SK-N-SH treated with all-trans-retinoic acid at 6 μM for 48 hours (cell line): ENCODE measurements around the gene ECI1.

ENCODE experiments used
- ATAC-seq: fragments of 200-7000 bp; cut with Tn5 transposase; 3 replicates; pipeline ENCODE4 v1.9.1; 2020; ENCODE audit warnings: mild to moderate bottlenecking, moderate library complexity
- ARNTL ChIP-seq: fragments of 450-650 bp; formaldehyde crosslinking; IDR thresholded peaks from 2 replicates; pipeline ENCODE4 v1.5.0; 2020; ENCODE audit warnings: low read depth, mild to moderate bottlenecking, moderate library complexity, borderline replicate concordance
- BACH2 ChIP-seq: fragments of 250-450 bp; sonication (Bioruptor Pico); IDR thresholded peaks from 2 replicates; pipeline ENCODE4 v1.9.0; 2021; ENCODE audit warnings: mild to moderate bottlenecking, borderline replicate concordance
- ESRRG ChIP-seq: fragments of 250-450 bp; sonication (Bioruptor Pico); IDR thresholded peaks from 2 replicates; pipeline ENCODE4 v1.6.1; 2021; ENCODE audit warnings: mild to moderate bottlenecking
- GLIS3 ChIP-seq: fragments of 250-450 bp; sonication (Bioruptor Pico); IDR thresholded peaks from 2 replicates; pipeline ENCODE4 v1.5.0; 2020; ENCODE audit warnings: mild to moderate bottlenecking, moderate library complexity
- ISL1 ChIP-seq: fragments of 250-450 bp; sonication (Bioruptor Pico); IDR thresholded peaks from 2 replicates; pipeline ENCODE4 v2.1.2; 2022; ENCODE audit warnings: mild to moderate bottlenecking, moderate library complexity
- OSR1 ChIP-seq: fragments of 250-450 bp; sonication (Bioruptor Pico); IDR thresholded peaks from 2 replicates; pipeline ENCODE4 v1.8.0; 2022; ENCODE audit warnings: moderate library complexity, mild to moderate bottlenecking, inconsistent platforms
- PPARA ChIP-seq: fragments of 250-450 bp; sonication (Bioruptor Pico); IDR thresholded peaks from 2 replicates; pipeline ENCODE4 v1.5.0; 2020; ENCODE audit warnings: mild to moderate bottlenecking, borderline replicate concordance
- RARB ChIP-seq: fragments of 250-450 bp; sonication (Bioruptor Pico); IDR thresholded peaks from 2 replicates; pipeline ENCODE4 v1.8.0; 2021; ENCODE audit warnings: mild to moderate bottlenecking, moderate library complexity
- SNAI2 ChIP-seq: fragments of 250-450 bp; sonication (Bioruptor Pico); IDR thresholded peaks from 2 replicates; pipeline ENCODE4 v1.5.0; 2020; ENCODE audit warnings: mild to moderate bottlenecking, moderate library complexity
- TCF4 ChIP-seq: fragments of 250-450 bp; sonication (Bioruptor Pico); IDR thresholded peaks from 2 replicates; pipeline ENCODE4 v1.8.0; 2021; ENCODE audit warnings: mild to moderate bottlenecking, moderate library complexity, borderline replicate concordance
- ZC3H10 ChIP-seq: fragments of 250-450 bp; sonication (Bioruptor Pico); IDR thresholded peaks from 2 replicates; pipeline ENCODE4 v1.5.1; 2021; ENCODE audit warnings: mild to moderate bottlenecking, moderate library complexity
- ZFP3 ChIP-seq: fragments of 250-450 bp; sonication (Bioruptor Pico); IDR thresholded peaks from 2 replicates; pipeline ENCODE4 v1.5.0; 2020; ENCODE audit warnings: mild to moderate bottlenecking, moderate library complexity
- ZFP30 ChIP-seq: fragments of 450-650 bp; formaldehyde crosslinking; IDR thresholded peaks from 2 replicates; pipeline ENCODE4 v1.5.0; 2022; ENCODE audit warnings: mild to moderate bottlenecking, moderate library complexity
- ZNF565 ChIP-seq: fragments of 450-650 bp; formaldehyde crosslinking; conservative IDR thresholded peaks from 2 replicates; pipeline ENCODE4 v1.5.0; 2020; ENCODE audit warnings: low read depth, mild to moderate bottlenecking, moderate library complexity
- ZNF70 ChIP-seq: fragments of 450-650 bp; formaldehyde crosslinking; IDR thresholded peaks from 2 replicates; pipeline ENCODE4 v1.5.0; 2020; ENCODE audit warnings: mild to moderate bottlenecking, moderate library complexity
- ZNF8 ChIP-seq: fragments of 450-650 bp; formaldehyde crosslinking; IDR thresholded peaks from 2 replicates; pipeline ENCODE4 v1.5.0; 2020; ENCODE audit warnings: mild to moderate bottlenecking, moderate library complexity
- TF ChIP-seq, protein P1 (sequence below): fragments of 250-450 bp; sonication (Bioruptor Pico); IDR thresholded peaks from 2 replicates; pipeline ENCODE4 v1.5.1; 2020; ENCODE audit warnings: low read depth, mild to moderate bottlenecking, moderate library complexity
- TF ChIP-seq, protein P2 (sequence below): fragments of 250-450 bp; sonication (Bioruptor Pico); IDR thresholded peaks from 2 replicates; pipeline ENCODE4 v1.5.0; 2020; ENCODE audit warnings: mild to moderate bottlenecking, moderate library complexity
- TF ChIP-seq, protein P3 (sequence below): fragments of 250-450 bp; sonication (Bioruptor Pico); IDR thresholded peaks from 2 replicates; pipeline ENCODE4 v1.5.1; 2021; ENCODE audit warnings: mild to moderate bottlenecking, moderate library complexity
- TF ChIP-seq, protein P4 (sequence below): fragments of 250-450 bp; sonication (Bioruptor Pico); IDR thresholded peaks from 2 replicates; pipeline ENCODE4 v1.8.0; 2020; ENCODE audit warnings: mild to moderate bottlenecking, moderate library complexity, borderline replicate concordance

The ECI1 gene

GRCh38 chr16:2238150-2238837 lies 13.1 kb downstream of the ECI1 start:
- no peak for ATAC-seq
- TF ChIP-seq, protein P1, sequence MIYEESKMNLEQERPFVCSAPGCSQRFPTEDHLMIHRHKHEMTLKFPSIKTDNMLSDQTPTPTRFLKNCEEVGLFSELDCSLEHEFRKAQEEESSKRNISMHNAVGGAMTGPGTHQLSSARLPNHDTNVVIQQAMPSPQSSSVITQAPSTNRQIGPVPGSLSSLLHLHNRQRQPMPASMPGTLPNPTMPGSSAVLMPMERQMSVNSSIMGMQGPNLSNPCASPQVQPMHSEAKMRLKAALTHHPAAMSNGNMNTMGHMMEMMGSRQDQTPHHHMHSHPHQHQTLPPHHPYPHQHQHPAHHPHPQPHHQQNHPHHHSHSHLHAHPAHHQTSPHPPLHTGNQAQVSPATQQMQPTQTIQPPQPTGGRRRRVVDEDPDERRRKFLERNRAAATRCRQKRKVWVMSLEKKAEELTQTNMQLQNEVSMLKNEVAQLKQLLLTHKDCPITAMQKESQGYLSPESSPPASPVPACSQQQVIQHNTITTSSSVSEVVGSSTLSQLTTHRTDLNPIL (CRISPR knock-in tag): no peak
- TF ChIP-seq ISL1 (CRISPR knock-in tag): no peak
- TF ChIP-seq ESRRG (CRISPR knock-in tag): no peak
- TF ChIP-seq ZNF70: no peak
- TF ChIP-seq SNAI2 (CRISPR knock-in tag): no peak
- no peak for TF ChIP-seq RARB (CRISPR knock-in tag)
- TF ChIP-seq ZNF565 (CRISPR knock-in tag): no peak
- no peak for TF ChIP-seq ARNTL (CRISPR knock-in tag)
- no peak for TF ChIP-seq OSR1
- TF ChIP-seq ZFP3: no peak
- TF ChIP-seq, protein P2, sequence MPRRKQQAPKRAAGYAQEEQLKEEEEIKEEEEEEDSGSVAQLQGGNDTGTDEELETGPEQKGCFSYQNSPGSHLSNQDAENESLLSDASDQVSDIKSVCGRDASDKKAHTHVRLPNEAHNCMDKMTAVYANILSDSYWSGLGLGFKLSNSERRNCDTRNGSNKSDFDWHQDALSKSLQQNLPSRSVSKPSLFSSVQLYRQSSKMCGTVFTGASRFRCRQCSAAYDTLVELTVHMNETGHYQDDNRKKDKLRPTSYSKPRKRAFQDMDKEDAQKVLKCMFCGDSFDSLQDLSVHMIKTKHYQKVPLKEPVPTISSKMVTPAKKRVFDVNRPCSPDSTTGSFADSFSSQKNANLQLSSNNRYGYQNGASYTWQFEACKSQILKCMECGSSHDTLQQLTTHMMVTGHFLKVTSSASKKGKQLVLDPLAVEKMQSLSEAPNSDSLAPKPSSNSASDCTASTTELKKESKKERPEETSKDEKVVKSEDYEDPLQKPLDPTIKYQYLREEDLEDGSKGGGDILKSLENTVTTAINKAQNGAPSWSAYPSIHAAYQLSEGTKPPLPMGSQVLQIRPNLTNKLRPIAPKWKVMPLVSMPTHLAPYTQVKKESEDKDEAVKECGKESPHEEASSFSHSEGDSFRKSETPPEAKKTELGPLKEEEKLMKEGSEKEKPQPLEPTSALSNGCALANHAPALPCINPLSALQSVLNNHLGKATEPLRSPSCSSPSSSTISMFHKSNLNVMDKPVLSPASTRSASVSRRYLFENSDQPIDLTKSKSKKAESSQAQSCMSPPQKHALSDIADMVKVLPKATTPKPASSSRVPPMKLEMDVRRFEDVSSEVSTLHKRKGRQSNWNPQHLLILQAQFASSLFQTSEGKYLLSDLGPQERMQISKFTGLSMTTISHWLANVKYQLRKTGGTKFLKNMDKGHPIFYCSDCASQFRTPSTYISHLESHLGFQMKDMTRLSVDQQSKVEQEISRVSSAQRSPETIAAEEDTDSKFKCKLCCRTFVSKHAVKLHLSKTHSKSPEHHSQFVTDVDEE (CRISPR knock-in tag): no peak
- TF ChIP-seq ZNF8 (CRISPR knock-in tag): no peak
- TF ChIP-seq, protein P3, sequence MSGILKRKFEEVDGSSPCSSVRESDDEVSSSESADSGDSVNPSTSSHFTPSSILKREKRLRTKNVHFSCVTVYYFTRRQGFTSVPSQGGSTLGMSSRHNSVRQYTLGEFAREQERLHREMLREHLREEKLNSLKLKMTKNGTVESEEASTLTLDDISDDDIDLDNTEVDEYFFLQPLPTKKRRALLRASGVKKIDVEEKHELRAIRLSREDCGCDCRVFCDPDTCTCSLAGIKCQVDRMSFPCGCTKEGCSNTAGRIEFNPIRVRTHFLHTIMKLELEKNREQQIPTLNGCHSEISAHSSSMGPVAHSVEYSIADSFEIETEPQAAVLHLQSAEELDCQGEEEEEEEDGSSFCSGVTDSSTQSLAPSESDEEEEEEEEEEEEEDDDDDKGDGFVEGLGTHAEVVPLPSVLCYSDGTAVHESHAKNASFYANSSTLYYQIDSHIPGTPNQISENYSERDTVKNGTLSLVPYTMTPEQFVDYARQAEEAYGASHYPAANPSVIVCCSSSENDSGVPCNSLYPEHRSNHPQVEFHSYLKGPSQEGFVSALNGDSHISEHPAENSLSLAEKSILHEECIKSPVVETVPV (CRISPR knock-in tag): no peak
- no peak for TF ChIP-seq GLIS3 (CRISPR knock-in tag)
- TF ChIP-seq, protein P4, sequence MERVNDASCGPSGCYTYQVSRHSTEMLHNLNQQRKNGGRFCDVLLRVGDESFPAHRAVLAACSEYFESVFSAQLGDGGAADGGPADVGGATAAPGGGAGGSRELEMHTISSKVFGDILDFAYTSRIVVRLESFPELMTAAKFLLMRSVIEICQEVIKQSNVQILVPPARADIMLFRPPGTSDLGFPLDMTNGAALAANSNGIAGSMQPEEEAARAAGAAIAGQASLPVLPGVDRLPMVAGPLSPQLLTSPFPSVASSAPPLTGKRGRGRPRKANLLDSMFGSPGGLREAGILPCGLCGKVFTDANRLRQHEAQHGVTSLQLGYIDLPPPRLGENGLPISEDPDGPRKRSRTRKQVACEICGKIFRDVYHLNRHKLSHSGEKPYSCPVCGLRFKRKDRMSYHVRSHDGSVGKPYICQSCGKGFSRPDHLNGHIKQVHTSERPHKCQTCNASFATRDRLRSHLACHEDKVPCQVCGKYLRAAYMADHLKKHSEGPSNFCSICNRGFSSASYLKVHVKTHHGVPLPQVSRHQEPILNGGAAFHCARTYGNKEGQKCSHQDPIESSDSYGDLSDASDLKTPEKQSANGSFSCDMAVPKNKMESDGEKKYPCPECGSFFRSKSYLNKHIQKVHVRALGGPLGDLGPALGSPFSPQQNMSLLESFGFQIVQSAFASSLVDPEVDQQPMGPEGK: no peak
- TF ChIP-seq PPARA: no peak
- no peak for TF ChIP-seq BACH2 (CRISPR knock-in tag)
- no peak for TF ChIP-seq ZFP30 (CRISPR knock-in tag)
- TF ChIP-seq ZC3H10 (CRISPR knock-in tag): no peak
- TF ChIP-seq, all 23 proteins: peak for 0

GRCh38 chr16:2237493-2238149 lies 13.8 kb downstream of the ECI1 start:
- ATAC-seq: no peak

More at GRCh38 chr16:2237493-2238149, 13.8 kb downstream of the ECI1 start:
- TF ChIP-seq, protein P1 (CRISPR knock-in tag): no peak
- TF ChIP-seq TCF4 (CRISPR knock-in tag) (no peak), ARNTL (CRISPR knock-in tag) (no peak), OSR1 (no peak), GLIS3 (CRISPR knock-in tag) (no peak), ZFP3 (no peak)
- TF ChIP-seq, protein P2 (CRISPR knock-in tag): no peak
- TF ChIP-seq, protein P3 (CRISPR knock-in tag): no peak
